ENCODE data around the gene PKD1L1. TPM values are rescaled to one million over a fixed set of nuclear protein-coding genes. Genes with fewer than 3 reads are reported as not detected.
"Not testable (repeated sequence)": the region's sequence is repeated elsewhere in the genome, so short reads cannot be mapped to it uniquely, and the experiment has no call there.

The PKD1L1 gene
- total and polyA plus RNA-seq, 4 donors = 0.52 to 1.2 TPM; not detected in 2

DNA sequence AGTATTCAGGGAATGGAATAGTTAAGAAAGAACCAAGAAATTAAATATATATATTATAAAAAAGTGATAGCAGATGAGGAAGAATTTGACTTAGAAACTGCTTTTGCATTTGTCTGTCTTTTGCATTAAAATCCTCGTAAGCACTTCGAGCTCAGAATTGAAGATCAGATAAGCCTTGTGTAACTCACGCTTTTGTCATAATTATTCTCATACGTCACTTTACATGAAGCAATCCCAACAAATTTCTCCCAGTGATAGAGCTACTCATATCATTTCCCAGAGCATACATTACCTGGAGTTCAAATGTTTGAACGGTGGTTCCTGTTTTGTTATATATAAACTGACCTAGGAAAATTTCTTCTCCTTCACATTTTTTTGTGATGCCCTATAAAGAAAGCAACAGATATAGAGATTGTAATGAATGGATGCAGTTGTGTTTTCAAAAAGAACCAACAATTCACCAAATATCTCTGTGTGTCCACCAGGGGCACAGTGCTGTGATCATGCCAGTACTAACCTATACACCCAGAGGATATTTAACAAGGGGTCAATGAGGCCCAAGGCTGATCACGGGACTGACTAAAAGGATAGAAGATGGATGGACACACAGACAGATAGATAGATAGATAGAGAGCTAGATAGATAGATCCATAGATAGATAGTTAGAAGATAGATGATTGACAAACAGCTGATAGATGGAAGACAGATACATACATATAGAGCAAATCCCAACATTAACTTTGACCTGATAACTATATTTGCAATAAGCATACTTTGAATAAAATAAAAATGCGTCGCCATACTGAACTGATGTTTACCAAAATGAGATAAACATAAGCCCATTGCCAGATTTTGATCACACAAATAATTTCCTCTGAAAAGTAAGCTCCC lies 40.5 kb upstream of the PKD1L1 start:
- intact Hi-C loops (cut with DNase I) = loop anchor here in 1 of 2 donors (10.0 kb wide), 1 partner anchor 46 kb away; the partner anchor contains the start of gene C7orf57
- no peaks in the 10 kb centered on the region for H3K9me3 ChIP-seq (ENCODE audit: control insufficient read depth, low read length)
- no peak overlapping the region for H3K4me3 ChIP-seq (ENCODE audit: low read length in 2 of 2)
- no peaks in the 10 kb centered on the region for H3K36me3 ChIP-seq (ENCODE audit: control insufficient read depth in 1 of 2, insufficient read depth in 2 of 2, low read length in 1 of 2)
- WGBS, 2 donors = 75 to 76% methylated on average over 8 of the region's 8 CpGs
- no peaks in the 10 kb centered on the region for H3K27me3 ChIP-seq (ENCODE audit: control insufficient read depth in 1 of 2, insufficient read depth in 2 of 2, low read length in 1 of 2)
- H3K27ac ChIP-seq (ENCODE audit: low read depth in 1 of 2, low read length in 2 of 2) = no peak overlapping the region
- DNase-seq (no peak), ATAC-seq (ENCODE audit: low FRiP score) (no peak)
- H3K4me1 ChIP-seq (ENCODE audit: control insufficient read depth in 1 of 2, insufficient read depth in 2 of 2, low read length in 2 of 2) = no peaks in the 10 kb centered on the region

DNA sequence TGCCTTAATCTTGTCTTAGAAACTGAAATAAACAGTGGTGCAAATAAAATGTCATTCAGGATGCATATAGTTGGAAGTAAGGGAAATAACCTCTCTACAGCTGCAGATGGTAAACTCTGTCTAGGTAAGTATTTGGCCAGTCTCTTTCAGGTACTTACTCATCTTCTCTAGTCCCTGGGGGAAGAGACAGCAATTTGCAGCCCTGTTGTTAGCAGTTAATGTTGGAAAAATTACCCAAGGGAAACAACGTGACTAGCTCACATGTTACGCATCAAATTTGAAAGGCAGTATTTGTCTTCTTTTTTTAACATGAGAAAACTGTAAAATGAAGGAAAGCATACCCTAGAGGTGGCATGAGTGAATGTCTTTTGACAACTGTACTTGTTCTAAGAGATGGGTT lies 34.3 kb upstream of the PKD1L1 start:
- ATAC-seq (ENCODE audit: low FRiP score) = no peak
- whole genome bisulfite sequencing, 2 donors = 19 to 21% methylated on average over 2 of the region's 2 CpGs
- Histone ChIP-seq H3K4me3 (ENCODE audit: low read length in 2 of 2) (no peak overlapping the region), H3K36me3 (ENCODE audit: control insufficient read depth in 1 of 2, insufficient read depth in 2 of 2, low read length in 1 of 2) (no peaks in the 10 kb centered on the region), H3K4me1 (ENCODE audit: control insufficient read depth in 1 of 2, insufficient read depth in 2 of 2, low read length in 2 of 2) (peaks cover 0 to 3% of the 10 kb centered on the region in 2 donors), H3K27me3 (ENCODE audit: control insufficient read depth in 1 of 2, insufficient read depth in 2 of 2, low read length in 1 of 2) (no peaks in the 10 kb centered on the region), H3K9me3 (ENCODE audit: control insufficient read depth, low read length) (no peaks in the 10 kb centered on the region), H3K27ac (ENCODE audit: low read depth in 1 of 2, low read length in 2 of 2) (no peak overlapping the region)
- intact Hi-C loops (cut with DNase I) = loop anchor here in 1 of 2 donors (10.0 kb wide), 1 partner anchor 52 kb away; the partner anchor contains the start of gene C7orf57
- no peak for DNase-seq

- not testable (repeated sequence) for H3K36me3 ChIP-seq (ENCODE audit: control insufficient read depth in 1 of 2, insufficient read depth in 2 of 2, low read length in 1 of 2); H3K27me3 ChIP-seq (ENCODE audit: control insufficient read depth in 1 of 2, insufficient read depth in 2 of 2, low read length in 1 of 2); H3K27ac ChIP-seq (ENCODE audit: low read depth in 1 of 2, low read length in 2 of 2); H3K9me3 ChIP-seq (ENCODE audit: control insufficient read depth, low read length); H3K4me3 ChIP-seq (ENCODE audit: low read length in 2 of 2); ATAC-seq (ENCODE audit: low FRiP score); DNase-seq; H3K4me1 ChIP-seq (ENCODE audit: control insufficient read depth in 1 of 2, insufficient read depth in 2 of 2, low read length in 2 of 2)
- intact Hi-C loops (cut with DNase I) = loop anchor here in 1 of 2 donors (10.0 kb wide), 1 partner anchor 54 kb away; the partner anchor contains the start of gene C7orf57
- 92 to 95% methylated on average over 4 of the region's 5 CpGs for WGBS, 2 donors
These were observed 32.4 kb upstream of the PKD1L1 start for GRCh38 chr7:47980648-47981047.

DNA sequence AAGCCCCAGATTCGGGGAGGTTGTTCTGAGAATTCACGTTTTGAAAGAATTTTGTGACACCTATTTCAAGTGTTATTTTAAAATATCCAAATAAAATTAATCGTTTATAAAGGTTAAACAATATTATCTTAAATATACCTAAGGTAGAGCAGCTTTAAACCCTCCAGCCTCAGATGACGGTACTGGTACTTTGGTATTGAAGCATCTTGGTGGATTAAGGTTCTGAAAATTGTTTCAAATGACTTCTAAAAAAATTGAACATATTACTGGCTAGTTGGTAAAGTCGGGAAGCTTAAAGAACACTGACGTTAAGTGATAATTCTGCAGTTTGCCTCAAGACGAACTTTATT lies 31.5 kb upstream of the PKD1L1 start:
- Histone ChIP-seq H3K27ac (ENCODE audit: low read depth in 1 of 2, low read length in 2 of 2) (peak overlapping the region in 1 of 2 donors; percentile 18), H3K36me3 (ENCODE audit: control insufficient read depth in 1 of 2, insufficient read depth in 2 of 2, low read length in 1 of 2) (peaks cover 0 to 5% of the 10 kb centered on the region in 2 donors)

DNA sequence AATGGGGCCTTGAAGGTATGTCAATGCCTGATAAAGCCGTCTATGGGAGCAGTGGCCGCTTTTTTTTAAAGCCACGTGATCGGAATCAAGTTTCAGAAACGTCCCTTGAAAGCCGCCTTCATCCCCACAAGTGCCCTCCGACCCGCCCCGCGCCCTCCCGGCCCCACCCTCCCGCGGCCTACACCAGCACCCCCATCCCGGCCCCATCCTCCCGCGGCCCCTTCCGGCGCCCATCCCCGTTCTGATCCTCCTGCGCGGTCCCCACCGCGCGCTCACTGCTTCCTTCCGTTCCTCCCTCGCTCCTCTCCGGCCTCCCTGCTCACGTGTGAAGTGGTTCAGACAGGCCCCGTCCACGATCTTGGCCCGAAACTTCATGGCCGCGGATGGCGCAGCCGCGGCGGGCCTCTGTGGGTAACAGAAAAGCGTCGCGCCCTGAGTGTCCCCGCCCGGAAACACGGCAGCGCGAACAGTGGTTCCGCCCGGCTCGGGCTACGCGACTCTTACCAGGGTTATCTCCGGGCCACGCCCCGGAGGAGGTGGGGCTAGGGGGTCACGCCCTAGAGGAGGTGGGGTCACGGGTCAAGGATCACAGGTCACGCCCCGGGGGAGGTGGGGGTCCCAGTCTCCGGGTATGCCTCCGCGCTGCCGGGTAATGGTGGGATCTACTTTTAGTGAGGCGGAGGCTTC lies 31.0 kb upstream of the PKD1L1 start, which contains the start of gene HUS1:
Gene HUS1 (minus strand): TSS at position 471 of the 687 bp plus-strand sequence. CDS start 96 bp downstream, at position 375.
- Histone ChIP-seq H3K27ac (ENCODE audit: low read depth in 1 of 2, low read length in 2 of 2) (peak within 1 kb of the TSS; percentile 51 to 83), H3K36me3 (ENCODE audit: control insufficient read depth in 1 of 2, insufficient read depth in 2 of 2, low read length in 1 of 2) (peaks cover 2 to 10% of the 10 kb centered on the region in 2 donors), H3K27me3 (ENCODE audit: control insufficient read depth in 1 of 2, insufficient read depth in 2 of 2, low read length in 1 of 2) (no peaks in the 10 kb centered on the region), H3K4me3 (ENCODE audit: low read length in 2 of 2) (peak within 1 kb of the TSS; percentile 33 to 50), H3K9me3 (ENCODE audit: control insufficient read depth, low read length) (no peaks in the 10 kb centered on the region), H3K4me1 (ENCODE audit: control insufficient read depth in 1 of 2, insufficient read depth in 2 of 2, low read length in 2 of 2) (peaks cover 0 to 3% of the 10 kb centered on the region in 2 donors)
- DNase-seq (peak; percentile 95 to 97), ATAC-seq (ENCODE audit: low FRiP score) (peak; percentile 98)
- intact Hi-C loops (cut with DNase I) = loop anchor here in 1 of 2 donors (5.0 kb wide), 1 partner anchor 118 kb away; no protein-coding TSS in a partner anchor
- 1 to 2% methylated on average over 61 to 62 of the region's 62 CpGs for WGBS, 2 donors

More for the DNA sequence above, 31.5 kb upstream of the PKD1L1 start:
- H3K27me3 ChIP-seq (ENCODE audit: control insufficient read depth in 1 of 2, insufficient read depth in 2 of 2, low read length in 1 of 2) = no peaks in the 10 kb centered on the region
- 27 to 28% methylated on average over 7 of the region's 7 CpGs for WGBS, 2 donors
- peaks cover 0 to 3% of the 10 kb centered on the region in 2 donors for H3K4me1 ChIP-seq (ENCODE audit: control insufficient read depth in 1 of 2, insufficient read depth in 2 of 2, low read length in 2 of 2)
- intact Hi-C loops (cut with DNase I) = loop anchor here (5.0 to 10.0 kb wide), 2 partner anchors 55 to 117 kb away; partner anchors contain the start of gene C7orf57 (in 1 of the 2)
- H3K9me3 ChIP-seq (ENCODE audit: control insufficient read depth, low read length) = no peaks in the 10 kb centered on the region
- DNase-seq = no peak
- peak overlapping the region in 1 of 2 donors; percentile 50 for H3K4me3 ChIP-seq (ENCODE audit: low read length in 2 of 2)
- ATAC-seq (ENCODE audit: low FRiP score) = no peak

- Histone ChIP-seq H3K36me3 (ENCODE audit: control insufficient read depth in 1 of 2, insufficient read depth in 2 of 2, low read length in 1 of 2) (peaks cover 4 to 14% of the 10 kb centered on the region in 2 donors), H3K27me3 (ENCODE audit: control insufficient read depth in 1 of 2, insufficient read depth in 2 of 2, low read length in 1 of 2) (no peaks in the 10 kb centered on the region), H3K4me3 (ENCODE audit: low read length in 2 of 2) (peak overlapping the region; percentile 33 to 50), H3K4me1 (ENCODE audit: control insufficient read depth in 1 of 2, insufficient read depth in 2 of 2, low read length in 2 of 2) (peaks cover 0 to 3% of the 10 kb centered on the region in 2 donors), H3K27ac (ENCODE audit: low read depth in 1 of 2, low read length in 2 of 2) (peak overlapping the region; percentile 34 to 51), H3K9me3 (ENCODE audit: control insufficient read depth, low read length) (no peaks in the 10 kb centered on the region)
- no peak for ATAC-seq (ENCODE audit: low FRiP score)
- DNase-seq = no peak
- WGBS, 2 donors = 1 to 4% methylated on average over 4 of the region's 4 CpGs
- intact Hi-C loops (cut with DNase I) = loop anchor here in 1 of 2 donors (5.0 kb wide), 1 partner anchor 119 kb away; no protein-coding TSS in a partner anchor
These were observed 30.5 kb upstream of the PKD1L1 start for GRCh38 chr7:47978790-47979144.

- DNase-seq (no peak), ATAC-seq (ENCODE audit: low FRiP score) (no peak)
- Histone ChIP-seq H3K27ac (ENCODE audit: low read depth in 1 of 2, low read length in 2 of 2) (no peak overlapping the region), H3K27me3 (ENCODE audit: control insufficient read depth in 1 of 2, insufficient read depth in 2 of 2, low read length in 1 of 2) (no peaks in the 10 kb centered on the region), H3K36me3 (ENCODE audit: control insufficient read depth in 1 of 2, insufficient read depth in 2 of 2, low read length in 1 of 2) (peaks cover 10 to 18% of the 10 kb centered on the region in 2 donors), H3K9me3 (ENCODE audit: control insufficient read depth, low read length) (no peaks in the 10 kb centered on the region), H3K4me1 (ENCODE audit: control insufficient read depth in 1 of 2, insufficient read depth in 2 of 2, low read length in 2 of 2) (peaks cover 0 to 3% of the 10 kb centered on the region in 2 donors), H3K4me3 (ENCODE audit: low read length in 2 of 2) (no peak overlapping the region)
- 63 to 77% methylated on average over 1 of the region's 1 CpG for WGBS, 2 donors
- intact Hi-C loops (cut with DNase I) = no loop called here
These were observed 25.5 kb upstream of the PKD1L1 start for GRCh38 chr7:47973739-47974138.

DNA sequence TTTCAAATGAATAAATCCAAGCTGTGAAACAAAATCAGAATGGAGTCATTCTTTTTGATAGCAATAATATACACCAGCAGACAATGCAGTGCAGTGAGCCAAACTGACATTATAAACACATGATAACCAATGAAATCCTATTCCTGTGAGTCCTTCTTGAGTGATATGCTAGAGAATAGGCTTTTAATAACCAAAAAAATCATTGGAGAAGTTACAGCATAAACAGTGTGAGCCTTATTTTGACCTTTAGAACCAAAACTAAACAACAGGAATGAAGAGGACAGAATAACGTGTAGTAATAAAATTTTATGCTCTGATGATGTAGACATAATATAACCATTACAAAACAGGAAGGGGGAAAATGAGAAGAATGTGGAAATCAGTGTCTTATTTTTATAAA lies 22.5 kb upstream of the PKD1L1 start:
- H3K4me3 ChIP-seq (ENCODE audit: low read length in 2 of 2) = no peak overlapping the region
- intact Hi-C loops (cut with DNase I) = no loop called here
- DNase-seq = no peak
- no peaks in the 10 kb centered on the region for H3K9me3 ChIP-seq (ENCODE audit: control insufficient read depth, low read length)
- 28 to 33% methylated on average over 1 of the region's 1 CpG for WGBS, 2 donors
- H3K27me3 ChIP-seq (ENCODE audit: control insufficient read depth in 1 of 2, insufficient read depth in 2 of 2, low read length in 1 of 2) = no peaks in the 10 kb centered on the region
- H3K27ac ChIP-seq (ENCODE audit: low read depth in 1 of 2, low read length in 2 of 2) = no peak overlapping the region
- H3K36me3 ChIP-seq (ENCODE audit: control insufficient read depth in 1 of 2, insufficient read depth in 2 of 2, low read length in 1 of 2) = peaks cover 10 to 26% of the 10 kb centered on the region in 2 donors
- no peak for ATAC-seq (ENCODE audit: low FRiP score)
- no peaks in the 10 kb centered on the region for H3K4me1 ChIP-seq (ENCODE audit: control insufficient read depth in 1 of 2, insufficient read depth in 2 of 2, low read length in 2 of 2)
